GM18520 (cell line): ENCODE measurements around the gene NOP53.
"Not testable (repeated sequence)": the region's sequence is repeated elsewhere in the genome, so short reads cannot be mapped to it uniquely, and the experiment has no call there.

ENCODE experiments used
- ATAC-seq: cut with Tn5 transposase; IDR thresholded peaks from one replicate; pipeline ENCODE4 v1.9.1; 2021; ENCODE audit not compliant: unreplicated experiment

NOP53 gene

GRCh38 chr19:47716270-47716937, 28.9 kb upstream of the NOP53 start:
- no peak for ATAC-seq

- not testable (repeated sequence) for ATAC-seq
These were observed 26.8 kb upstream of the NOP53 start for GRCh38 chr19:47718415-47719046.

DNA sequence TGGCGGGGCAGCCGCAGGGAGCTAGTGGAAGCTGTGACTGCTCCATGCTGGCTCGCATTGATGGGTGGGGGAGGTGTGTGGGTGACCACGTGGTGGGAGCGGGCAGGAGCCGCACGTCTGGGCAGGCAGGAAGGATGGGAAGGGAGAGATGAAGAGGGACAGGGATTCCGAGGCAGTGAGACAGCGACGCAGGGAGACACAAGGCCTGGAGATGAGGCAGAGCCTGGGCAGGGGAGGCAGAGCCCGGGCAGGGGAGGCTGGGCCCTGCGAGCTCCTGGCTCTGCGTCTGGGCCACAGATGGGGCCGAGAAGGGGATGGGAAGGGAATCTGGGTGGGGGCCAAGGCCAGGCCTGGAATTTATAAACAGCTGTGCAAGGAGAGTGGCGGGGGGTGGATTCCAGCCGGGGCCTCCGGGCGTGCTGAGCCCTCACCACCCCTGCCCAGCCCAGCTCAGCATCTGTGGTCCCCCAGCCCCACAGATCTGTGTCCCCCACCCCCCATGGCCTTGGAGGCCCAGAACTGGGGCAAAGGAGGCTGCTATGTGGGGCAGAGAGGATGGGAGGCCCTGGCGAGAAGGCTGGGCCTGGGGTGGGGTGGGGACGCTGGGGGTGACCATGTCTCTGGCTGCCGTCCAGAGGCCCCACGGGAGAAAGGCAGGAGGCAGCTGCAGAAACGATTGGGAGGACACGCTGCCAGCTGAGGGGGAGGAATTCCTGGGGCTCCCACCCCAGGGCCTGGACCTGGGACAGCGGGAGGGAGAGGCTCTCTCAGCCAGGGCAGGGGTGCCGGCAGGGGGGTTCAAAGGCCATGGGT, 26.1 kb upstream of the NOP53 start:
- no peak for ATAC-seq

- no peak for ATAC-seq
These were observed 24.5 kb upstream of the NOP53 start for GRCh38 chr19:47720669-47721422.

DNA sequence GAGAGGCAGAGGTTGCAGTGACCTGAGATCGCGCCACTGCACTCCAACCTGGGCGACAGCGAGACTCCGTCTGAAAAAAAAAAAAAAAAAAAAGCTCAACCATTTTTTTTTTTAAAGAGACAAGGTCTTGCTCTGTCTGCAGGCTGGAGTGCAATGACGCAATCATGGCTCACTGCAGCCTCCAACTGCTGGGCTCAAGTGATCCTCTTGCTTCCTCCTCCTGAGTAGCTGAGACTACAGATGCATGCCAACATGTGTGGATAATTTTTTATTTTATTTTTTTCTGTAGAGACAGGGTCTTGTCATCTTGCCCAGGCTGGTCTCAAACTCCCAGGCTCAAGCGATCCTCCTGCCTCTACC, 21.8 kb upstream of the NOP53 start:
- ATAC-seq = no peak

DNA sequence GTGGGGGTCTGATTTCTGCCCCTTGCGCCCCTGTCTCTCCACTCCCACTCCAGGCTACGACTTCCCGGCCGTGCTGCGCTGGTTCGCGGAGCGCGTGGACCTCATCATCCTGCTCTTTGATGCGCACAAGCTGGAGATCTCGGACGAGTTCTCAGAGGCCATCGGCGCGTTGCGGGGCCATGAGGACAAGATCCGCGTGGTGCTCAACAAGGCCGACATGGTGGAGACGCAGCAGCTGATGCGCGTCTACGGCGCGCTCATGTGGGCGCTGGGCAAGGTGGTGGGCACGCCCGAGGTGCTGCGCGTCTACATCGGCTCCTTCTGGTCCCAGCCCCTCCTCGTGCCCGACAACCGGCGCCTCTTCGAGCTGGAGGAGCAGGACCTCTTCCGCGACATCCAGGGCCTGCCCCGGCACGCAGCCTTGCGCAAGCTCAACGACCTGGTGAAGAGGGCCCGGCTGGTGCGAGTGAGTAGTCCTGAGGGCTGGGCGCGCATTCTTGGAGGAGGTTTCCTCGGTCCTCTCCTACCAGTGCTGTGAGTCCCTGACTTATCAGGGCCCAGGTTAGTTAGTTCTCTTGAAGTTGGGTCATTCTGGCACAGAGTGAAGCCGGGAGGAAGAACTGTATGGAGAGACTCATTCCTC, 19.5 kb upstream of the NOP53 start:
- ATAC-seq = no peak

DNA sequence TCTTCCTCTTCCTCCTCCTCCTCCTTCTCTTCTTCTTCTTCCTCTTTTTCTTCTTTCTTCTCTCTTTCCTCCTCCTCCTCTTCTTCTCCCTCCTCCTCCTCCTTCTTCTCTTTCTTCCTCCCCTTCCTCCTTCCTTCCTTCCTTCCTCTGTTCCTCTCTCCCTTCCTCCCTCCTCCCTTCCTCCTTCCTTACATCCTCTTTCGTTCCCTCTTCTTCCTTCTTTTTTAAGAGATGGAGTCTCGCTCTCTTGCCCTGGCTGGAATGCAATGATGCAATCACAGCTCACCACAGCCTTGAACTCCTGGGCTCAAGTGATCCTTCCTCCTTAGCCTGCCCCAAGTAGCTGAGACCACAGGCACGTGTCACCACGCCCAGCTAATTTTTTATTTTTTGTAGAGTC, 18.9 kb upstream of the NOP53 start:
- ATAC-seq = no peak

DNA sequence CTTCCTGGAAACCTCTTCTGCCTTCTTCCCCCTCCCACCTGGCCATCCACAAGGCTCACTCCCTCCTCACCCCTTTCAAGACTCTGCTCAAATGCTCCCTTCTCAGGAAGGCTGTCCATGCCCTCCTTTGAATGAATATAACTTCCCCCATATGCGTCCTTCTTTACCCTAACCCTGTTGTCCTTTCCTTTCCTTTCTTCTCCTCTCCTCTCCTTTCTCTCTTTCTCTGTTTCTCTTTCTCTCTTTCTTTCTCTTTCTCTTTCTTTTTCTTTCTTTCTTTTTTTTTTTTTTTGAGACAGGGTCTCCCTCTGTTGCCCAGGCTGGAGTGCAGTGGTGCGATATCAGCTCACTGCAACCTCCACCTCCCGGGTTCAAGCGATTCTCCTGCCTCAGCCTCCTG, 17.1 kb upstream of the NOP53 start:
- ATAC-seq = not testable (repeated sequence)

DNA sequence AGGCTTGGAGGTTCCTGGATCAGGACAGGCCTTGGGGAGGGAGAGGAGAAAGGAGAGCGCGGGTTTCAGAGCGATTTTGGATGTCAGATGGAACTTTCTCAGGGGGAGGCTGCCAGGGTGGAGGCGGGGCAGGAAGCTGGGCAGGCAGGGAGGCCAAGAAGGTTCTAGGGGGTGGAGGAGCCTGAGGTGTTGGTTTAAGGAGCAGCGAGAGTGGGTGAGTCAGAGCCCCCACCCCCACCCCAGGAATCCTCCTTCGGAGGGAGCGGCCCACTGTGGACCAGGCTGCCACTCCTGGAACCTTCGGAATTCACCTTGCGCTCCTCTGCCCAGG, 15.9 kb upstream of the NOP53 start:
- ATAC-seq = no peak

- ATAC-seq = no peak
These were observed 15.4 kb upstream of the NOP53 start for GRCh38 chr19:47729799-47730520.

DNA sequence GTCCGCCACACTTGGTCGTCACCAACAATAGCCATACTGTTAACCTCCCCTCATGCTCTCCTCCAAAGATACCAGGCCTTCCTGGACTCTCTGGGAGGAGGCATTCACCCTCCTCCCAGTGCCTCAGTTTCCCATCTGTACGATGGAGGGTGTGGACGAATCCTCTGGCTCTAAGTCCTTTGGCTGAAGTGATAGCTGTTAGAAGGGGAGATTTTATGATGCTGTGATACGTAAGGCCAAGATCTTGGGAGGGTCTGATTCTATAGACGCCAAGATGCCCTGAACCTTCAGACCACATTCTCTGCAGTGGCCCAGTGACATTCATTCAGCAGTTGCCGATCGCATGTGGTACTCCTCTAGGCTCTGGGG, 14.8 kb upstream of the NOP53 start:
- no peak for ATAC-seq

DNA sequence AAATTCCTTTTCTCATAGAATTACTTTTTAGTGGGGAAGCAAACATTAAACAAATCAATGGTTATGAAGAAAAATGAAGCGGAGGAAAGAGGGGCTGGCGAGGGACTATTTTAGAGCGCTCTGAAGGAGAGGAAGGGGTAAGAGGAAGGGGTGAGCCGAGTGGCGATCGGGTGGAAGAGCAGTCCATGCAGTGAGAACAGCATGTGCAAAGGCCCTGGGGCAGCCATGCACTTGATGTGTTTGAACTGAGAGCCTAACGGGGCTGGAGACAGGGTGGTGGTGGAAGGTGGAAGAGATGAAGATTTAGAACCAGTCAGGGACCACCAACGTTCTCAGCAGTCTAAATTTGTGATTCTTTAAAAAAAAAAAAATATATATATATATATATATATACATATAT, 14.4 kb upstream of the NOP53 start:
- ATAC-seq = no peak

- no peak for ATAC-seq
These were observed 10.2 kb upstream of the NOP53 start for GRCh38 chr19:47735131-47735530.

- ATAC-seq = no peak
These were observed 4.4 kb upstream of the NOP53 start for GRCh38 chr19:47740866-47741519.

DNA sequence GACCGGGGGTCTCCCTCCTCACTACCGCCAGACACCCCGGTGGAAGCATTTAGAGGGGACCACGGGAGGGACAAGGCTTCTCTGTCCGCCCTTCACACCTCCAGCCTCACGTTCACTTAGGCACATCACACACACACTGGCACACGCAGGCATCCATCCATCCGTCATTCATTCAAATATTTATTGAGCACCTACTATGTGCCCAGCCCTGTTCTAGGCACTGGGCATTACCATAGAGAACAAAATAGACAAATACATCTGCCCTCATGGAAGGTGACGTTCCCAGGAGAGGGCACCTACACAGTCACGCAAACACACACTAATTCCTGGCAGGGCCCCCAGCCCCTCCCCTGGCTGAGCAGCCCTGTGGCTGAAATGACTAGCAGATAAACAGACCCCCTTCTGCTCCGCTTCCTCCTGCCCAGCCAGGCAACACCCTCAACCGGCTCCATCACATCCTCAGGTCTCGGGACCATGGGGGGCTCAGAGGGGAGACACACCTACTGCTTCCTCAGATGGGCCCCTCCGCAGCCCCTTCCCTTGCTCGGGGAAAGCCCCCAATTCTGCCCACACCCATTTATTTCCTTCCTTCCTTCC, 3.7 kb upstream of the NOP53 start:
- ATAC-seq = no peak

DNA sequence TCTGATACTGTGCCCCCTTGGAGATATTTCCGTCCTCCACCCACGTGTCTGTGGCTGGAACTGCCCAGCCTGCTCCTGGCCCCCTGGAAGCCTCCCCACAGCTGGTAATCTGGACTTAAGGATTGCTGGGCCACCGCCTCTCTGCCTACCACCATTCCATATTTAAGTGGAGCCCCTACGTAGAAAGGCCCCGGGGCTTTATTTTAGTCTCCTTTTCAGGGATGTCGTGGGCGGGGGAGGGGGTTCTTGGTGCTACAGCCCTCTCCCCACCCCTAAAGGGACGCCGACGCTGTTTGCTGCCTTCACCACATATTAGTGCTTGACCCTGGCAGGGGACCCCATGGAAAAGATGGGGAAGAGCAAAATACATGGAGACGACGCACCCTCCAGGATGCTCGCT, 2.7 kb upstream of the NOP53 start:
- ATAC-seq = no peak

GRCh38 chr19:47746129-47746528, 783 bp downstream of the NOP53 start:
- ATAC-seq = not testable (repeated sequence)

GRCh38 chr19:47749326-47749725, 4.0 kb downstream of the NOP53 start:
- no peak for ATAC-seq

DNA sequence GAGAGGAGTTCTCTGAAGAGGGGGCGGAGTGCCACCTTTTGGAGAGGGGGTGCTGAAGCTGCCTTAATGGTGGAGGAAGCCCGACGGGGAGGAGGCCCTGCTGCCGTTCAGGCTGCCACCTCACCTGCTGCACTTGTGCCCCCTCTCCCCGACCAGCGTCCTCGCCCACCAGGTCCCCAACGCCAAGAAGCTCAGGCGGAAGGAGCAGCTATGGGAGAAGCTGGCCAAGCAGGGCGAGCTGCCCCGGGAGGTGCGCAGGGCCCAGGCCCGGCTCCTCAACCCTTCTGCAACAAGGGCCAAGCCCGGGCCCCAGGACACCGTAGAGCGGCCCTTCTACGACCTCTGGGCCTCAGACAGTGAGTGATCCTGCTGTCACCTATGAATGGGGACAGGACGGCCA, 5.4 kb downstream of the NOP53 start:
- no peak for ATAC-seq
